HepG2 (cell line): Measurements from ENCODE around the gene RPTOR. TPM values are rescaled to one million over a fixed set of nuclear protein-coding genes. Genes with fewer than 3 reads are reported as not detected.

Experiments used
- ARID4A ChIP-seq: sonication (generic); formaldehyde crosslinking; IDR thresholded peaks from 2 replicates; pipeline ENCODE4 v1.5.0; 2020; ENCODE audit warnings: mild to moderate bottlenecking, missing genetic modification reagents, borderline replicate concordance
- GLI4 ChIP-seq: sonication (generic); formaldehyde crosslinking; IDR thresholded peaks from 2 replicates; pipeline ENCODE4 v1.5.1; 2020; ENCODE audit warnings: missing genetic modification reagents, mild to moderate bottlenecking, moderate library complexity, borderline replicate concordance
- JDP2 ChIP-seq: sonication (generic); formaldehyde crosslinking; IDR thresholded peaks from 2 replicates; pipeline ENCODE4 v1.8.1; 2022; ENCODE audit warnings: missing genetic modification reagents, borderline replicate concordance
- MLXIP ChIP-seq: sonication (generic); formaldehyde crosslinking; IDR thresholded peaks from 2 replicates; pipeline ENCODE4 v1.9.0; 2021; ENCODE audit warnings: missing genetic modification reagents, borderline replicate concordance
- RARA ChIP-seq: IDR thresholded peaks from 2 replicates; pipeline ENCODE4 v1.6.1; 2016; ENCODE audit warnings: missing genetic modification reagents, missing compliant biosample characterization
- SPEN ChIP-seq: sonication (generic); formaldehyde crosslinking; IDR thresholded peaks from 2 replicates; pipeline ENCODE4 v1.5.1; 2020; ENCODE audit warnings: low read depth, mild to moderate bottlenecking, missing genetic modification reagents
- TAF1 ChIP-seq: sonication (generic); formaldehyde crosslinking; IDR thresholded peaks from 2 replicates; pipeline ENCODE4 v1.4.0; 2020; ENCODE audit warnings: missing genetic modification reagents
- TCF7L2 ChIP-seq: IDR thresholded peaks from 2 replicates; pipeline ENCODE4 v1.6.1; 2011; ENCODE audit warnings: mild to moderate bottlenecking, low read depth, low read length, moderate library complexity
- TFDP2 ChIP-seq: sonication (generic); formaldehyde crosslinking; IDR thresholded peaks from 2 replicates; pipeline ENCODE4 v1.4.0; 2020; ENCODE audit warnings: missing genetic modification reagents
- TRIM24 ChIP-seq: sonication (generic); formaldehyde crosslinking; IDR thresholded peaks from 2 replicates; pipeline ENCODE4 v1.8.0; 2022; ENCODE audit warnings: mild to moderate bottlenecking, missing genetic modification reagents
- ZBED4 ChIP-seq: sonication (generic); formaldehyde crosslinking; IDR thresholded peaks from 2 replicates; pipeline ENCODE4 v1.4.0; 2020; ENCODE audit warnings: missing genetic modification reagents, borderline replicate concordance
- ZFP90 ChIP-seq: sonication (generic); formaldehyde crosslinking; IDR thresholded peaks from 2 replicates; pipeline ENCODE4 v1.8.0; 2022; ENCODE audit warnings: missing genetic modification reagents, mild to moderate bottlenecking, inconsistent platforms, borderline replicate concordance
- ZNF12 ChIP-seq: sonication (generic); formaldehyde crosslinking; IDR thresholded peaks from 2 replicates; pipeline ENCODE4 v1.5.0; 2020; ENCODE audit warnings: missing genetic modification reagents
- ZNF501 ChIP-seq: sonication (generic); formaldehyde crosslinking; IDR thresholded peaks from 2 replicates; pipeline ENCODE4 v1.5.1; 2020; ENCODE audit warnings: mild to moderate bottlenecking, moderate library complexity, missing genetic modification reagents
- ZNF543 ChIP-seq: sonication (generic); formaldehyde crosslinking; IDR thresholded peaks from 2 replicates; pipeline ENCODE4 v1.4.0; 2020; ENCODE audit warnings: mild to moderate bottlenecking, missing genetic modification reagents
- ZNF547 ChIP-seq: sonication (generic); formaldehyde crosslinking; IDR thresholded peaks from 2 replicates; pipeline ENCODE4 v1.5.1; 2020; ENCODE audit warnings: mild to moderate bottlenecking, missing genetic modification reagents
- ZNF724P ChIP-seq: sonication (generic); formaldehyde crosslinking; IDR thresholded peaks from 2 replicates; pipeline ENCODE4 v1.8.0; 2022; ENCODE audit warnings: missing genetic modification reagents, borderline replicate concordance
- ZNF792 ChIP-seq: IDR thresholded peaks from 2 replicates; pipeline ENCODE4 v1.6.1; 2016
- ZZZ3 ChIP-seq: sonication (generic); formaldehyde crosslinking; IDR thresholded peaks from 2 replicates; pipeline ENCODE4 v1.4.0; 2020; ENCODE audit warnings: missing genetic modification reagents, mild to moderate bottlenecking, borderline replicate concordance
- polyA plus RNA-seq, 8 experiments: library from polyadenylated mRNA; depleted of rRNA in 3 of 8; stranded (reverse) in 7 of 8; unstranded in 1 of 8; fragments of >200 nt; fragmentation: Illumina TruSeq in 4 of 8; extraction: Trizol in 4 of 8; gene quantifications; 2 replicates each; pipeline versions ENCODE4 v1.2.1 to v1.2.3, GENCODE V29; 2011 to 2016; ENCODE audit warnings: low read depth in 4 of 8, missing spikeins in 1 of 8, mixed read lengths in 1 of 8; ENCODE audit not compliant: insufficient read depth in 1 of 8
- total RNA-seq, 5 experiments: library from RNA; depleted of rRNA; stranded (reverse); fragments of >200 nt; fragmentation: Illumina TruSeq; extraction: Trizol; gene quantifications; 2 replicates each; pipeline ENCODE4 v1.2.3, GENCODE V29; 2016; ENCODE audit warnings: low read depth in 1 of 5

Gene RPTOR
- total and polyA plus RNA-seq, 2 of the 13 experiments (the other 11 are each of a cell fraction or from before 2014, with no cell fraction given): 6.6 to 25.3 TPM

GRCh38 chr17:80989586-80989913 is 444.9 kb downstream of the RPTOR start (continued):
- TF ChIP-seq ARID4A (CRISPR knock-in tag): peak; percentile 4; the same call in 1 of the 2 replicates
- TF ChIP-seq ZNF792 (CRISPR knock-in tag): 0 out of 2 replicates have a peak, but pooled peaks have one; percentile 3
- TF ChIP-seq TAF1 (CRISPR knock-in tag): no peak
- no peak for TF ChIP-seq ZNF12 (CRISPR knock-in tag)
- no peak for TF ChIP-seq GLI4
- peak; percentile 7; the same call in 1 of the 2 replicates for TF ChIP-seq ZNF543 (CRISPR knock-in tag)
- TF ChIP-seq JDP2 (CRISPR knock-in tag): no peak
- TF ChIP-seq RARA (CRISPR knock-in tag): no peak
- TF ChIP-seq TFDP2 (CRISPR knock-in tag): no peak
- TF ChIP-seq TRIM24 (CRISPR knock-in tag): no peak
- TF ChIP-seq ZBED4 (CRISPR knock-in tag): no peak
- TF ChIP-seq TCF7L2: no peak
- TF ChIP-seq ZNF547 (CRISPR knock-in tag): 0 out of 2 replicates have a peak, but pooled peaks have one; percentile 13
- TF ChIP-seq SPEN (CRISPR knock-in tag): no peak
- TF ChIP-seq MLXIP (CRISPR knock-in tag): no peak
- no peak for TF ChIP-seq ZNF724P (CRISPR knock-in tag)
- TF ChIP-seq ZFP90 (CRISPR knock-in tag): 0 out of 2 replicates have a peak, but pooled peaks have one; percentile 30
- TF ChIP-seq ZNF501 (CRISPR knock-in tag): no peak
- TF ChIP-seq ZZZ3 (CRISPR knock-in tag): no peak
